GM12875 (cell line): ENCODE measurements around the gene SMIM20.
"Not testable (repeated sequence)": the region's sequence is repeated elsewhere in the genome, so short reads cannot be mapped to it uniquely, and the experiment has no call there.

ENCODE experiments used
- H3K4me3 ChIP-seq: one replicate; pipeline ENCODE4 v1.5.1; 2011; ENCODE audit warnings: low read depth, low read length, control low read depth
- TF ChIP-seq, protein P1 (sequence below): IDR thresholded peaks from 2 replicates; pipeline ENCODE4 v1.5.1; 2011; ENCODE audit warnings: low read depth, mild to moderate bottlenecking, control low read depth, inconsistent platforms, low read length, moderate library complexity, borderline replicate concordance; ENCODE audit not compliant: insufficient read depth

The SMIM20 gene

DNA sequence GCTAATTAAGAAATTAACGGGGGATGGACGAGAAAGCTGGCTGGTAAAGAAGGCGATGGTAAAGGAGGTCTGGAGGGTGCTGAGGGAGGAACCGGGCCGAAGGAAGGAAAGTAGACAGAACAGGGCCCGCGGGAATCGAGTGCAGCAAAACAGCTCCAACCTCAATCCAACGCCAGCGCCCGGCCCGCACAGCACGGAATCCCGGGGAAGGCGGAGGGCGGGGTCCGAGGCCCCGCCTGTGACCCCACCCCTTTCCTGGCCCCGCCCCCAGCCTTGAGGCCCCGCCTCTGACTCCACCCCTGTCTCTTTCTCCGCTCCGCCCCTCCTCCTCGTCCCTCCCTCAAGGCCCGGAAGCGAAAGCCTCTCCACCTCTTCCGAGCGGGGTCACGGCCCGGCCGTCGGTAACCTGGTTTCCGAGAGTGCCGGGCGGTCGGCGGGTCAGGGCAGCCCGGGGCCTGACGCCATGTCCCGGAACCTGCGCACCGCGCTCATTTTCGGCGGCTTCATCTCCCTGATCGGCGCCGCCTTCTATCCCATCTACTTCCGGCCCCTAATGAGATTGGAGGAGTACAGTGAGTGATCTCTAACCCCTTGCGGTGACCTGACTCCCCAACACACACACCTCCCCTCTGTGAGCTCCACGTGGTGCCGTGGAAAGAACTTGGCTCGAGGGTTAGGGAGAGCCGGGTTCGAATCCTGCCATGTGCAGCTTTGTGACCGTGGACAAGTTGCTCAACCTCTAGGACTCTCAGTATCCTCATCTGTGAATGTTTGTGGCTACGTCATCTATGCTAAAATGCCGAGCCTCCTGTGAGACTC is at the start of gene SMIM20:
Gene SMIM20, plus strand, starts transcription at position 370 of the 819 bp plus-strand sequence. Its CDS starts 94 bp downstream, at position 464.
- H3K4me3 ChIP-seq: peak within 1 kb of the TSS; percentile 73
- TF ChIP-seq, protein P1, sequence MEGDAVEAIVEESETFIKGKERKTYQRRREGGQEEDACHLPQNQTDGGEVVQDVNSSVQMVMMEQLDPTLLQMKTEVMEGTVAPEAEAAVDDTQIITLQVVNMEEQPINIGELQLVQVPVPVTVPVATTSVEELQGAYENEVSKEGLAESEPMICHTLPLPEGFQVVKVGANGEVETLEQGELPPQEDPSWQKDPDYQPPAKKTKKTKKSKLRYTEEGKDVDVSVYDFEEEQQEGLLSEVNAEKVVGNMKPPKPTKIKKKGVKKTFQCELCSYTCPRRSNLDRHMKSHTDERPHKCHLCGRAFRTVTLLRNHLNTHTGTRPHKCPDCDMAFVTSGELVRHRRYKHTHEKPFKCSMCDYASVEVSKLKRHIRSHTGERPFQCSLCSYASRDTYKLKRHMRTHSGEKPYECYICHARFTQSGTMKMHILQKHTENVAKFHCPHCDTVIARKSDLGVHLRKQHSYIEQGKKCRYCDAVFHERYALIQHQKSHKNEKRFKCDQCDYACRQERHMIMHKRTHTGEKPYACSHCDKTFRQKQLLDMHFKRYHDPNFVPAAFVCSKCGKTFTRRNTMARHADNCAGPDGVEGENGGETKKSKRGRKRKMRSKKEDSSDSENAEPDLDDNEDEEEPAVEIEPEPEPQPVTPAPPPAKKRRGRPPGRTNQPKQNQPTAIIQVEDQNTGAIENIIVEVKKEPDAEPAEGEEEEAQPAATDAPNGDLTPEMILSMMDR: no peak

DNA sequence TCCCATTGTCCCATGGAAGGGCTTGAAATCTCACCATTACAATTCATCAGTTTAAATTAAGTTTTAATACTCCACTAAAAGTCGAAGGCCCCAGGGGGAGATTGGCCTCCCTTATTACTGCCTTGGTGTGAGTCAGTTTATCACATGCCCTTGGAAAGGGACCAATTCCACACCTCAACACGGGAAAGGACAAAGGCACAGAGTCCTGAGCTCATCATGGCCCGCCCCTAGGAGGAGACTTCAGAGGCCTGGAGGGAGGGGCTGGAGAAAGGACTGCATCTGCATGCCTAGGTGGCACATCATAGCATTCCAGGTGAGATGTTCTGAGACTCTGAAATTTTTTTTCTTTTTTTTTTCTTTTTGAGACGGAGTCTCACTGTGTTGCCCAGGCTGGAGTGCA is 48.4 kb upstream of the SMIM20 start:
- H3K4me3 ChIP-seq: no peak overlapping the region
- TF ChIP-seq, protein P1: no peak

DNA sequence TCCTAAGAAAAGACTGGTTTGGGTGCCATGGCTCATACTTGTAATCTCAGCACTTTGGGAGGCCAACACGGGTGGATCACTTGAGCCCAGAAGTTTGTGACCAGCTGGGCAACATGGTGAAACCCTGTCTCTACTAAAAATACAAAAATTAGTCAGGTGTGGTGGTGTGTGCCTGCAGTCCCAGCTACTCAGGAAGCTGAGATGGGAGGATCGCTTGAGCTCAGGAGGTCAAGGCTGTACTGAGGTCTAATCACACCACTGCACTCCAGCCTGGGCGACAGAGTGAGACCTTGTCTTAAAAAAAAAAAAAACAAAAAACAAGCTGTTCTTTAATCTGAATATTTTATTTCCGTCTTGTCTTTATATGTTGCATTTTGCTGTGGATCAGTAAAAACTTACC is 47.6 kb upstream of the SMIM20 start:
- H3K4me3 ChIP-seq: not testable (repeated sequence)

DNA sequence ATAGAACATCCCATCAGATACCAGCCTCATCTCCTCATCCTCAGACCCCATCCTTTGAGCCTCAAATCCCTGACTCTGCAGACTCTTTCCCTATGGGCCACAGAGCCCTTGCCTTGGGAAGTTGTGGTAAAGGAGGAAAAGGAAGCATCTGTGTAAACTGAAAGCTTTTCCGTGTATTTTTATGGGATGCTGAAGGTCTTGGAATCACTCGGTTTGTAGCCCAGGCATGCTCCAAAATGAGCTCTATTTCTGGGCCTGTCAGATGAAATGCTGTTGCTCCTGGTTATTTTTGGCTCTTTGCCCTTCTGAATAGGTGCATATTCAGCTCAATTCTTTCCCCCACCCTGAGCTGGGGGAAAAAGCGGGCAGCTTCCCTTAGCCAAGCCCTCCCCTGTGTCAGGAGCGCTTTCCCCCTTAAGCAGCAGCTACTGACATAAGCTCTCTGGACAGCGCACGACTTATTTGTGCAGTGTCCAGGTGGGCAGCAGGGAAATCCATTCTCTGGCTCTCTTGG is 46.2 kb upstream of the SMIM20 start:
- H3K4me3 ChIP-seq: no peak overlapping the region
- TF ChIP-seq, protein P1: no peak

DNA sequence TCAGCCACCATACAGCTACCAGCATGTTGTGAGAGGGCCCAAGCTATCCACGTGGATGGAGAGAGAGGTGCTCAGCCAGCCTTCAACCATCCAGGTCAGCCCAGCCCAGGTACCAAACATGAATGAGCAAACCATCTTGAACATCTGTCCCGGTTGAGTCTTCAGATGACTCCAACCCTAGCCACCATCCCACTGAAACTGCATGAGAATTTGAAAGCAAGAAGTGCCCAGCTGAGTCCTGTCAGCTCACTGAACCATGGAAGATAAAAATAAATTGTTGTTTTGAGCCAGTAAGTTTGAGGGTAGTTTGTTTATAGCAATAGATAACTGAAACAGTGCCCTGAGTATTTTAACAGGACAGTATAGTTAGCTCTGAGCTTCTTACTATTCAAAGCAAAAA is 43.9 kb upstream of the SMIM20 start:
- TF ChIP-seq, protein P1: no peak
- no peak overlapping the region for H3K4me3 ChIP-seq

DNA sequence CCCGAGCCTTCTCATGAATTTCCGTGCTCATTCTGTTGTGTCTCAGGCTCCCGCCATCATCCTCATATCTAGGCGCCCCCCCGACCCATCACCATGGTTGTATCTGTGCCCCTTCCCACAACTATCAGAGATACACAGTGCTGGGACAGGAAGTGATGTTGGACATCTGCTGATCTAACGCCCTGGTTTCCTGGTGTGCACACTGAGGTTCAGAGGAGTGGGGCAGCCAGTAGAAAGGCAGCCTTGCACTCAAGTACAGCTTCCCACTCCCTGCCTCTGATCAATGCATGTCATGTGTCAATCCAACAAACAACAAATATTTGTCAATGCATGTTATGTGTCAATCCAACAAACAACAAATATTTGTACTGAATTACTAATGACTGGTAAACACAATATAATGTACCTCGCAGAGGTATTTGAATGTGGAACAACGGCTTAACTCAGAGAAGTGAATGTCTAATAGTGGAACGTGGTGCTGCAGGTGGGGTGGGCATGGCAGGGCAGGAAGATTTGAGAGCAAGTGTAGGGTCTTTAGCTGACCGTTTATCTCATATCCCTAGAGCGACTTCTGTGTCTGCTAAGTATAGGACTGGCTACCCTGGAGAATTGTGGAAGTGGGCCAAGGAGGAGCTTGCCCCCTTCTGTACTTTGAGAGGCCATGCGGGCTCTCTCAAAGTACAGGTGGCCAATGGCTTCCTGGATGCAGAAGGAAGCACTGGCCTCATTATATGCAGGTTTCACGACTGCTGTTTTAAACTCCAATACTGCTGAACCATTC is 41.0 kb upstream of the SMIM20 start:
- TF ChIP-seq, protein P1: no peak
- H3K4me3 ChIP-seq: no peak overlapping the region

DNA sequence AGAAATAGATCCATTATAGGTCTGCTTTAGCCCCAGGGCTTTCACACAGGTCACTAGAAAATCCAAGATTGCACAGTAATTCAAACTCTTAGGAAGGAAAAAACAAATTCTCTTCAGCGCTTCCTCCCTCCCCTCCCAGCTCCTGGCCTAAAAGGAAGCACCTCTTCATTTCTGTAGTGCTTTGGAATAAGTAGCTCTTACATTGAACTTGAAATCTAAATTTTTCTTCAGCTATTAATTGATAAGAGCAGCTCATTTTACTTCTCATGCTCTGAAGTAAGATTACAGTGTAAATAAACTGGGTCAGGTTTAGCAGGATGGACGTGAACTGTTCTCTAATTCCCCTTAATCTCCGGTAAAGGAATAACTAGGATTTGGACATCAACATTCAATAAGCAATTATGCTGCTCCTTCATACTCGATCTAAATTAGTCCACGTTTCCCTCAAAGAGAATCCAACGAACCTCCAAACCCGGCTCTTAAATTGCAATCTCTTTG is 40.3 kb upstream of the SMIM20 start:
- H3K4me3 ChIP-seq: no peak overlapping the region
- TF ChIP-seq, protein P1: no peak
